ENCODE measurements around the gene EWSR1.

The EWSR1 gene

DNA sequence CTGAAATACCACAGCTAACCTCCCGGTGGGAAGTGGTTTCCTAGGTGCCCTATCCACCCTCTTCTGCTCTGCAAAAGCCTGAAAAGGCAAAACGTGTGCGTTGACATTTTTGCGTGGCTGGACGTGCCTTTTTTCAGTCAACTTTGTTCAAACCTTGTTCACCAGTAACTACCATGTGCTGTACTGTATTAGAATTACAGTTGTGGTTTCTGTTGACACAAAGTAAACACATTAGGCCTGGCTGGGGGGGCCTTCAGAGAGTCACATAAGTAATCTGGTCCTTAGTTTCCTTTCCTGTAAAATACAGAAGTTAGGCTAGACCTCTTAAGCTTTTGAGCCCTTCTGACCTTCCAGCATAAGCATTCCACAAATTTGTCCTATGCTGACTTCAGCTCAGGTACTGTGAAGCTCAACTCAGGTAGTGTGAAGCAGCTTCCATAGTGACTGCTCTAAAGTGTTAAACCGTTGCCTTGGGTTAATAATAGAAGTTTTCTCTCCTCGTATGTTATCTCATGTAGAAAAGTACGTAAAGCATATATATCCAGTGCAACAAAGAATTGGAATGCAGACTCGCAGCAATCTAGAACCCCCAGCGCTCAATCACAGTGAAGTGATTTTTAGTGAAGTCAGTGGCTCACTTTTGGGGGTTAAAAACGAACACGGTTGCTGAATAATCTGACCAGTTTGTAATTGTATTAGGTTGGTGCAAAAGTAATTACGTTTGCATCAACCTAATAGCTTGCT, 1.8 kb downstream of the EWSR1 start:
- DNase-seq, result peak in 1 of 5 experiments; percentile 40

DNA sequence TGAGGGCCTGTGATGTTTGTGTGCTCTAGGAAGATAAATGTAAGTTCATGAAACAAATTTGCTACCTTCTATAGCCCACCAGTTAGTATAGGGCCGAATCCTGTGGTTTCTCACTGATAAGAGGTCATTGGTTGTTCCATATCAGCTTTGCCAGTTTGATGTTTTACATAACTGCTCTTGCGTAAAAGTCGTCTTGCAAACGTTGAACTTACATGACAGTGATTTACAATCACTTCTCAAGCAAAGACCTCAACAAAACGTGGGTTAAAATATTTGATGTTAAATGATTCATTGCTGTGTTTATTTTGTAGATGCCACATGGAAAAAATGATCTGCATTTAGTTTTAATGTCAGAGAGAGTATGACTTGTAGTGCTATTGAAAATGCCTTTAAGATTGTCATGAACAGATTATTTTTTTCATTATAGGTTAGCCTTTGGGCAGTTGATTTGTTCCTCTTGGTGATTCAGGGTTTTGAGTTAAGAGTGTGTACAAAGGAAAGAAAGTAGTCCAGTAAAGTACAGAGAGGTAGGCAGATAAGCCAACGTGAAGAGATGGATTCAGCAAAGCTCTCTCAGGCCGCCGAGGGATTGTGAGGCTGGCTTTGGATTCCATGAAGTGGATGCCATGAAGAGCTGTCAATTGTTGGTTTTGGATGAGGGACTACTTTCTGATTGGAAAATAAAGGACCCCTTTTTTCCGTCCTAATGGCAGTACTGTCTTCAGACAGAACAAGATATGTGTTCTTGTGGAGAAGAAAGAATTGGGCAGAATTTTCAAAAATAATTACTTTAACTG, 2.6 kb downstream of the EWSR1 start:
- DNase-seq, result no peak

DNA sequence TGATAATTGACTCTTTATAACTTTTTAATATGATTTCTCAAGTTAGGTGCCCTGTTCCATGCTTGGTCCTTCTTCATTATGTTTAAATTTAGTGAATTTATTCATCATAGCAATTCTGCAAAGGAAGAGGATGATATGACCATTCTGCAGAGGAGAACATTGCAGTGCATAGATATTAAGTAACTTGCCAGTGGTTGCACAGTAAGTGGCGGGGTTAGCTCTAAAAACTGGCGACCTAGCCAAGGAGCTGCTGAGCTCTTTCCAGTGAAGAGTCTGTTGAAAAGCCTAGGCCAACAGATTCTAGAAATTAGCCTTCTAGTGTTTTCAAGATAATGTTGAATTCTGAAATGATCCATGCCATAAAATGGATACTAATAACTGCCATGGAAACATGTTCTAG, 4.6 kb downstream of the EWSR1 start:
- DNase-seq, result no peak

DNA sequence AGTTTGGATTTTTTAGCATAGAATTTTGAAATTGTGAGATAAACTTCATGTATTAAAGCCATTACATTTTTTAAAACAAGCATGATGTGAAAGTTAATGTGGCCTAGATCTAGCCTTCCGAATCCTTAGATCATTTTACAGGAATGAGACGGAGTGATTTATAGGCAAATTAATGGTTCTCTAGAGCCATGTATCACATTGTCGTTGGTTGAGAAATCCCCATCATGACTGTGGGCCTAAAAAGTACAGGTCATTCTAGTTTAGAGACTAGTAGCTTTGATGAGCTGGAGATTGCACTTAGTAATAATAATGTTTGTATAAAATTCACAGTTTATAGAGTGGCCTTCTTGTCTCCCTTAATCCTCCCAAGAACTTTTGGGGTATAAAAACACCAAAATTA, 7.1 kb downstream of the EWSR1 start:
- no peak for DNase-seq

DNA sequence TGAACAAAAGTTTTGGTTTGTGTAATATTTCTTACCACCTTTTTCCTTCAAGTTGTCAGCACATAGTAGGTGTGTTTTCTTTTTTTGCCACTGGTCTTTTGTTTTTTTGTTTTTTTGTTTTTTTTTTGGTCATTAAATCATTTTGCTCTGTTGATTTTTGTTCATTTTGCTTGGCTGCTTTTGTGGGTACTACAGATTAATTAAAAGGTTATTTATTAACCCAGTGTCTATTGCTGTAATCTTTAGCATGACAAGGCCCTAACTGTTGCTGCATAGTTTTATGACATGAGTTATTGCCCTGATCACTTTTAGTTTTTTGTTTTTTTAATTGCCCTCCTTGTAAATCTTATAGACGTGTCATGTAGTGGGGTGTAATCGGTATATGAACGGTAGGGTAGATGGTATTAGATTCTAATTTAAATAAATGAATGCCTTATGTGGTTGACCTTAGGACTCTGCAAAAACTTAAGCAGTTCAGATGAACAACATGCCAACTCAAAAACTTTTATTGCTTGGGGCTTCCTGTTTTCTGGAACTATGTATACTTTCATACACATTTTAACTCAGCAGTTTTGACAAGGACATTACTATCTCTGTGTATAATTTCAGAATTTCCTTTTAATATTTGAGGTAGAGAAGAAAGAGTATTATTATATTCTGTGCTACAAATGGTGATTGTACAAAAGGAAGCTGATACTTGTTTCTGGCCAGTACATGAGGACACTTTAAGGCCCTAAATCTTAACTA, 7.9 kb downstream of the EWSR1 start:
- no peak for DNase-seq

DNA sequence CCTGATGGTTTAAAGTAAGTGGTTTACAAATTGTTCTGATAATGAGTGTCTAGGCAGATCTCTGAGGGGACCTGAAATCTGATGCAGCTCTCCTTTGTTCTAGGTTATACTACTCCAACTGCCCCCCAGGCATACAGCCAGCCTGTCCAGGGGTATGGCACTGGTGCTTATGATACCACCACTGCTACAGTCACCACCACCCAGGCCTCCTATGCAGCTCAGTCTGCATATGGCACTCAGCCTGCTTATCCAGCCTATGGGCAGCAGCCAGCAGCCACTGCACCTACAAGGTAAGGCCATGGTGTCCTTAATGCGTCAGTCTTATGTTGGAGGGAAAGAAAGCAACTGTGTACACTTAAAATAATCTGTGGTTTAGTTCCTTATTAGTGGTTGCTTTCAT, 9.9 kb downstream of the EWSR1 start:
- no peak for DNase-seq

DNA sequence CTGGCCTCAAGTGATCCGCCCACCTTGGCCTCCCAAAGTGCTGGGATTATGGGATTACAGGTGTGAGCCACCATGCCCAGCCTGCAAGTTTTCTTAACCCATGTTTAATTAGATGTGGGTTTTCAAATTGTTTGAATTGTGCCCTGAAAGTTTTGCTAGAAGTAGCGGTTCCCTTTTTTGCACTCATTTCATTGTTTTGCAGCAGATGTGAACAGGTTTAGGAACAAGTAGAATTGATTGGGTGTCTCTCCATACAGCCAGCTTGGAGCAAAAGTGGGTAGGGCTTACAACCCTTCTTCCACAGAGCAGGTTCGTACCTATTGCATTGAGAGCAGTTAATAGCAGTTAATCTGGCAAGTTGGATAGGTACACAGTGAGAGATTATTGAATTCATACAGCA, 16.1 kb downstream of the EWSR1 start:
- no peak for DNase-seq

DNA sequence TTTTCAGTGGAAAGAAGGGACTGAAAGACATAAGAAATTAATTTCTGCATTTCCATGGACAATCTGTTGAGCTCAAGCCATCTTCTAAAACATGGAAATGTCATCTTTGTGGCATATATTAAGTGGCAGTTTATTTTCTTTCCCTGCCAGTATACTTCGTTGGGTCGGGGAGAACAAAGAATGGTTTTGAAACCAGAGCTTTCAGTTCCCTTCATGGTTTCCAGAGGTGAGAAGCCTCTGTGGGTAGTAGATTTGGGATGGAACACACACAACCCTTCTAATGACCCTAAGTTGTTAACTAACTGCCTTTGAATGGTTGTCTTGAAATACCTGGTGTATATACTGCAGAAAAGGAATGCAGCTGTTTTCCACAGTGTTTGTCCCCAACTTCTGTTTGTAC, 20.8 kb downstream of the EWSR1 start:
- no peak for DNase-seq

DNA sequence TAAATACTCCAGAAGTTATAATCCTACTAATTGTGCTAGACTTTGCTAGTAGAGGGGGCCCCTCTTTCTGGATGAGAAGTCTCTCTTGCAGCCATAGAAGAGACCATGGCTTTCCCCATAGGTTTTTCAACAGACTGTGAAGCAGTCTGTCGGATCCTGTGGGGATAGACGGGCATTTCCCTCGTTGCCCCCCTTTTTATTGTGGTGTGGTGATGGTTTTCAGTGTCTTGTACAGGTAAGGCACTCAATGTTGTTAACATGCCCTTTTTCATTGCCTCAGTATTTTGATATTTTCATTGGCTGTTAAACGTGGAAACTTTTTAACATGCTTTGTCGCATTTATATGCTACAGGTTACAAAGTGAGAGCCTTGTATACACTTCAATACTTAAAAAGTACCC, 22.0 kb downstream of the EWSR1 start:
- DNase-seq, result no peak

DNA sequence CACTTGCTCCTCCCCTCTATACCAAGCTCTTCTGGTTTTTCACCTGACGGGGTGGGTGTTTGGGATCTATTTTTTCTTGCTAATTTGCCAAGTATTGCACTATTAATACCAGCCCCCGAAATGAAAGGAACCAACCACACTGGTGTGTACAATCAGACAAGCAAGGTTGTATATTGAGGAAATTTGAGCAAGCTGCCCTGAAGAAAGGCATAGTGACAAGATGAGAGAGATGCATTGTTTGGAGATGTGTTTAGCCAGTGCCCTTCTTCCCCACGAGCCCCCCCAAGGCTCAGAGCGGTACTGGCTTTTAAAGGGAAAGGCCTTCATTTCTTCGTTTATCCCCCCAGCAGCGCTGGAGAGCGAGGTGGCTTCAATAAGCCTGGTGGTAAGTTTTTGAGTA, 23.1 kb downstream of the EWSR1 start:
- DNase-seq, result no peak

DNA sequence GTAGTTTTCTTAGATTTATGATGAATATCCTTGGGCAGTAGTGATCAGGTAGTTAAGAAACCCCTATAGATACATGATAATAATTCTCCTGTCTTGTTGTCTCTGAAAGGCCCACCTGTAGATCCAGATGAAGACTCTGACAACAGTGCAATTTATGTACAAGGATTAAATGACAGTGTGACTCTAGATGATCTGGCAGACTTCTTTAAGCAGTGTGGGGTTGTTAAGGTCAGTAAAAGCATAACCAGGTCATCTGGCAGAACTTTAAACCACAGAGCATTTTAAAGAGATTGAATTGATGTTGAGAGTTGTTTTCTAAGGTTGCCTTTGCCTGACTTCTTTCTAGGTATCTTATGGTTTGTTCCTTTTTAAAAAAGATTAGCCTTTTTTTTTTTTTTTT, 24.3 kb downstream of the EWSR1 start:
- no peak for DNase-seq

DNA sequence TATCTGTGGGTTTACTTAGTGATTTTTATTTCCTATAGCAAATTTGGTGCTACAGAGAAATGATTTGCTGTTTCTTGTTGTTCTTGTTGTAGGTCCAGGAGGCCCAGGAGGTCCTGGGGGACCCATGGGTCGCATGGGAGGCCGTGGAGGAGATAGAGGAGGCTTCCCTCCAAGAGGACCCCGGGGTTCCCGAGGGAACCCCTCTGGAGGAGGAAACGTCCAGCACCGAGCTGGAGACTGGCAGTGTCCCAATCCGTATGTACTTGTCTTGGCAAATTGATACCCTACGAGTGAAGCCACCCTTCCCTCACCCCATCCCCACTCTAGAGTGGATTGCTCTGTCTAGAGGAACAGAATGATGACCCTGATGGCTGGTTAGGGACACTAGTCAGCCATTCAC, 30.6 kb downstream of the EWSR1 start:
- DNase-seq, result no peak

DNA sequence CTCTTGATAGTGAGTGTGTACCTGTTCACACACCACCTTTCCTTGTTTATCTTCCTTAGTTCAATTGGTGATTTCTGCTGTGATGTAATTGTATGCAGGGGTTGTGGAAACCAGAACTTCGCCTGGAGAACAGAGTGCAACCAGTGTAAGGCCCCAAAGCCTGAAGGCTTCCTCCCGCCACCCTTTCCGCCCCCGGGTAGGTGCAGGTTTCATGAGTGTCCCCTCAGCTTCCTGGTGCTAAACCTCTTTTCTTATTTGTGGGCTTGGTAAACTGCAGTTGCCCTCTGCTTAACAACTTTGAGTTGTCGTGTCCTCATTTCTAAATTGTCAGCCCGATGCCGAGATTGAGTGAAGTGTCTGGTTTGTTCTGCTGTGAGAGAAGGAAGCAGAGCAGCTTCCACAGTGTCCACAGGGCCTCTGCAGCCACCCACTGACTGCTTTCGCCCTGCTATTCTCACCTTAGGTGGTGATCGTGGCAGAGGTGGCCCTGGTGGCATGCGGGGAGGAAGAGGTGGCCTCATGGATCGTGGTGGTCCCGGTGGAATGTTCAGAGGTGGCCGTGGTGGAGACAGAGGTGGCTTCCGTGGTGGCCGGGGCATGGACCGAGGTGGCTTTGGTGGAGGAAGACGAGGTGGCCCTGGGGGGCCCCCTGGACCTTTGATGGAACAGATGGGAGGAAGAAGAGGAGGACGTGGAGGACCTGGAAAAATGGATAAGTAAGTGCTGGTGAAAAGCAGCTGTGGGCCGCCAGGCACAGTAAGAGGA, 31.2 kb downstream of the EWSR1 start:
- no peak for DNase-seq

DNA sequence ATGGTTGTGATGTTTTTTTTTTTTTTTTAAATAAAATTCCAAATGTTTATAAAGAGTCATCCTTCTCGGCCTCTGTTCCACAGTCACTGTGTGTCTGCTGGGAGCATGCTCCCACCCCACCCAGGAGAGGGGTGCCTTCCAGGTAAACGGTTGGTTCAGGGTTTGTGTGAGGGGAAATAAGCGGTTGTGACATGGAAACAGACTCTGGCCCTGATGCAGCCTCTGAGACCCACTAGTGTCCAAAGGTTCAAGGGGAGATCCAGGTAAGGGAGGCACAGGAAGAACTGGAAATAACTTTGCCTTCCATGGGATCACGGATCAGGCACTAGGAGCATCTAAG, 32.4 kb downstream of the EWSR1 start:
- no peak for DNase-seq

DNA sequence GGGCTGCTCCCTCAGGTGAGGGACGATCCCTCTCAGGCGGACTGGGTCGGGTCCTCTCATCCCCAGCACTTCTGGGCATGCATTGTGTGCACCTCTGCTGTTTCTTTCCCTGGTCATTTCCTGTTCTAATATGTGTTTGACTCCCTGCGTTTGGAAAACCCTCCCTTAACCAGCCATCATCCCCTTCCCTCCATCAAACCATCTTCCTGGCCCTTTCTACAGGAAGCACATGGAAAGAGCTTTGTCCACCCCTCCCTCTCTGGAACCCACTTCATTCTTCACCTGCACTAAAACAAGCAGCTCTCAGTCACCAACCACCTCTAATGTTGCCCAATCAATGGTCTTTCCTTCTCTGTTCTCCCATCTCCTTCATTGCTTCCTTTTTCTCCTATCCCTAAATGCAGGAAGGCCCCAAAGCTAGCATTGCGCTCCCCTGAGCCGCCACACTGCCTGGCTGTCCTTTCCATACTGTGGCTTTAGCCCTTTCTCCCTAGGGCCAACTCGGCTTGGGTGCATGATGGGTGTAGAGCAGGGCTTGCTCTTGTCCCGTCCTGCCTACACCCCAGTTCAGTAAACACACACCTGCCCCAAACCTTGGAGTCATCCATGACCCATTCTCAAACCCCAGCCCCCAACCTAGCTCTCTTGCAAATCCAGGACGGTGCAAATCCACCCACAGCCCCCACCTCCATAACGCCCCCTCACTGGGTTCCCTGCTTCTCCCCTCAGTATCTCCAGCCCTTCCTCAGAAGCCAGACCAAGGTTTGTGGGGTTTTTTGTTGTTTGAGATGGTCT, 32.9 kb downstream of the EWSR1 start:
- no peak for DNase-seq

DNA sequence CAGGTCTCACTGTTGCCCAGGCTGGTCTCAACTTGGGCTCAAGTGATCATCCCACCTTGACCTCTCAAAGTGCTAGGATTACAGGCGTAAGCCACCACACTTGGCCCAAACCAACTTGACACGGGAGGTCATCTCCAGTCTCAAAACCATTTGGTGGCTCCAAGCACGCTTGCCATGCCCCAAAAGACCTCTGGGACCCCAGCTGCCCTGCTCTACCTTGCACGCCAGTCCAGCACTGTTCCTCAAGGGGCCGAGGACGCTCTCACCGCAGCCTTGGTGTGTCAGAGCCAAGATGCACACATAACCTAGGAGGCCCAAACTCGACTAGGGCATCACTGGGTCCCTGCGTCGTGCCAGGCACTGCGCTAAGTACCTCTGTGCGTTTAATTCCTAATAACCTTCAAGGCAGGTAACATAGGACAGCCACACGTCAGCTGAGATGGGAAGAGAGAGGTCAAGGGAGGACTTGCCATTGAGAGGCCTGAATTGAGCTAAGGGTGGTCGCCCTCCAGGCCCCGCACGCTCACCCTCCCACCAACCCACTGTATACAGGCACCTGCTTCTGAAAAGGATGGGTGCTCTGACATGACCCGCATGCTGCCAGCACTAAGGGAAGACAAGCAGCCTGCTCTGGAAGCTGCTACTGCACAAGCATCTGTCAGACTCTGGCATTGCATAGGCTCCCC, 33.8 kb downstream of the EWSR1 start:
- no peak for DNase-seq

DNA sequence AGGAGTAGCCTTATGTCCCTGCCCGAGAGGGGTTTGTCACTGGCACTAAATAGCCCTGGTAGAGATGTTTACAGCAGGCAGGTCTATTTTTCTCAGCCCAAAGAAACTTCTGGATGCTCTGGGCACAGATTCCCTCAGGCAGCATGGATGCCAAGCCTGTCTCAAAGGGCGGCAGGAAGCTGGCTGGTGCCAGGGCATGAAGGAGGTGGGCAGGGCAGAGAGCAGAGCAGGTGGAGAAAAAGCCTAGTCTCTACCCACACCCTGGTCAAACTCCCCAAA, 34.3 kb downstream of the EWSR1 start:
- DNase-seq, result no peak

DNA sequence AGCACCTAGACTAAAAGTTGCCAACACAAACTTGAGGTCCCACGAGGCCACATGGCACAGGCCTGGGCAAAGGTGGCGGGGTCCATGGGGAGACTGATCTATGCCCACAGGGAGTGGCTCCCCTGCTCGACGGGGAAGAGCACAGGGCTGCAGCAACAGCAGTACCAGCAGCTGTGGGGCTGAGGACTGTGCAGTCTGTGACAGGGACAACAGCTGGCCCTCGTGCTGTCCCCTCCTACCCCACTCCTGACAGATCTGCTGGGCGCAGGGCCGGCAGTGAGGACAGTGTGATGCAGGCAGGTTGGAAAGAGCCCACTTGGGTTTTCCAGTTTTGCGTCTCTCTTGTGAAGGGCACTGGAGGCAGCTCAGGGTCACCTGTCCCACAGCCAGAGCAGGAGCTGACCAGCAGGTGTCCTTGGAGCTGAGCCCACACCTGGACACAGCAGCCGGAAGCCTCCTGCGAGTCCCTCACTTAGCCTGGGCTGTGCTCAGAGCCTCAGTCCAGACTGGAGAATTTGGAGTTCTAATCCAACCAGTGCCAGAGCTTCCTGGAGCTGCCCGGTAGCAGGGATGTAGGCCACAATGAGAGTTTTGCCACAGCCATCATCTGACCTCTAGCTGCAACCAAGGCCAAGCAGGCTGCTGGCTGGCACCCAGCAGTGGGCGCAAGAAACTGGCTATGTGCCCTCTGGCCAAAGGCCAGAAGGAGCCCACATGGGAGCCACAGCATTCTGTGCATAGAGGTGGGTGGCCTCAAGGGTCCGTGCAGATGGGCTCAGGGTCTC, 34.8 kb downstream of the EWSR1 start:
- no peak for DNase-seq

DNA sequence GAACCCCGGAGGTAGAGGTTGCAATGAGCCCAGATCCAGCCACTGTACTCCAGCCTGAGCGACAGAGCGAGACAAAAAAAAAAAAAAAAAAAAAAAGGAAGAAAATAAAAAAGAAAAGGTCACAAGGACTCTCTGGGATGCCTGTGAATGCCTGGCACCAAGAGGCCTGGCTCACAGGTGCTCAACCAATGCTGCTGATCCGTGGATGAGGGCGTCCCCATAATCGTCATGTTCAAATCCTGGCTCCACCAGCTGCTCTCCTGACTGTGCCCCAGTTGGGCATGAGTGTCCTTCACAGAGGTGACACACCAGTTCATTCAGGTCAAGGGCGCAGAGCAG, 37.7 kb downstream of the EWSR1 start:
- no peak for DNase-seq

DNA sequence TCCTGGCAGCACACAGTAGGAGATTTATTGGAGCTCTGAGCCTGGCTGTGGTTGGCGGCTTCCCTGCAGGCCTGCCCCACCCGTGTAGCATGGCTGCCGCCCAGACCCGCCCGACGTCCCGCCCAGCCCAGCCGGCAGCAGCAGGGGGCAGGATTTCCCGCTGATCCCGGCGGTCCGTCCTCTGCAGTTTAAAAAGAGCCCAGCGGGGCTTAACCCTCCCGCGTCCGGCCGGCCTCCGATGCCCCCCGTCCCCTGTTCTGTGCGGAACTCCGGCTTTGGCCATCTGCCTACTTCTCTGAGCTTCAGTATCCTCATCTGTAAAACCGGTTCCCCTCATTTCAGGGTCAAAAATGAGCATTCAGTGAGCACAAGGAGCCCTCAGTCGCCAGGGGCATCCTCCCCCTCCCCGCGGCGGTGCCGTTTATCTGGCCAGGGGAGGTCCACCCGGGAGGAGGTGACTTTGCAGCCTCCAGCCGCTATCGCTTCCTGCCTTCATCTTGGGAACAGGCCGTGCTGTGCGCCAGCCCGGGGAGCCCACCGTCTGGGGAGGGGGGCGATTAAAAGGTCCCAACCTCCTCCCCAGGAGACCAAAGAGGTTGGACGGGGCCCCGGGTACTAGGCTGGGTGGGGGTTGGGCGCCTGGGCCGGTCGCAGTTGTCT, 38.2 kb downstream of the EWSR1 start, which contains the start of gene GAS2L1:
Gene GAS2L1 (plus strand): TSS at position 476 of the 660 bp plus-strand sequence. CDS start 1,456 bp downstream, outside the sequence.
- peak in 3 of 5 experiments; percentile 24 to 66 (median 25) for DNase-seq
